Measurements from ENCODE around the gene ABLIM2.

The ABLIM2 gene

GRCh38 chr4:8060632-8061031 is 98.0 kb downstream of the ABLIM2 start:
- FAIRE-seq (no peak), DNase-seq (ENCODE audit: insufficient read length, low spot score) (no peak)
- TF ChIP-seq, protein P1, sequence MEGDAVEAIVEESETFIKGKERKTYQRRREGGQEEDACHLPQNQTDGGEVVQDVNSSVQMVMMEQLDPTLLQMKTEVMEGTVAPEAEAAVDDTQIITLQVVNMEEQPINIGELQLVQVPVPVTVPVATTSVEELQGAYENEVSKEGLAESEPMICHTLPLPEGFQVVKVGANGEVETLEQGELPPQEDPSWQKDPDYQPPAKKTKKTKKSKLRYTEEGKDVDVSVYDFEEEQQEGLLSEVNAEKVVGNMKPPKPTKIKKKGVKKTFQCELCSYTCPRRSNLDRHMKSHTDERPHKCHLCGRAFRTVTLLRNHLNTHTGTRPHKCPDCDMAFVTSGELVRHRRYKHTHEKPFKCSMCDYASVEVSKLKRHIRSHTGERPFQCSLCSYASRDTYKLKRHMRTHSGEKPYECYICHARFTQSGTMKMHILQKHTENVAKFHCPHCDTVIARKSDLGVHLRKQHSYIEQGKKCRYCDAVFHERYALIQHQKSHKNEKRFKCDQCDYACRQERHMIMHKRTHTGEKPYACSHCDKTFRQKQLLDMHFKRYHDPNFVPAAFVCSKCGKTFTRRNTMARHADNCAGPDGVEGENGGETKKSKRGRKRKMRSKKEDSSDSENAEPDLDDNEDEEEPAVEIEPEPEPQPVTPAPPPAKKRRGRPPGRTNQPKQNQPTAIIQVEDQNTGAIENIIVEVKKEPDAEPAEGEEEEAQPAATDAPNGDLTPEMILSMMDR (IDR thresholded peaks at IDR 0.05; ENCODE audit: insufficient read depth, missing control alignments) = no peak

- no peak for FAIRE-seq
- TF ChIP-seq, protein P1 (IDR thresholded peaks at IDR 0.05; ENCODE audit: insufficient read depth, missing control alignments) = no peak
Observed at GRCh38 chr4:8058031-8058479, 100.6 kb downstream of the ABLIM2 start.

DNA sequence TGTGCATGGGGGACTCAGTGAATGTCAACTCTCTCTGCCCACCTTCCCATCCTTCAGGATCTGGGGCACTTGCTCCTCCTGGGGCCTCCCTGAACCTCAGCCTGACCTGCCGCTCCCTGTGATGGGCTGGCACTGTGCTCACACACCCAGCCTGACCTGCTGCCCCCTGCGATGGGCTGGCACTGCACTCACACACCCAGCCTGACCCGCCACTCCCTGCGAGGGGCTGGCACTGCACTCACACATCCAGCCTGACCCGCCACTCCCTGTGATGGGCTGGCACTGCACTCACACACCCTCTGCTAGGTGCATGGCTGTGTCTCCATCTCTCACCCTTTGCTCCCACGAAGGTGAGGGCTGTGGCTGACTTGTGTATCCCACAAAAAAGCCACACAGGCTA is 103.4 kb downstream of the ABLIM2 start:
- no peak for DNase-seq (ENCODE audit: insufficient read length, low spot score)
- FAIRE-seq = no peak
- TF ChIP-seq, protein P1 (IDR thresholded peaks at IDR 0.05; ENCODE audit: insufficient read depth, missing control alignments) = no peak

More at GRCh38 chr4:8058031-8058479, 100.6 kb downstream of the ABLIM2 start:
- no peak for DNase-seq (ENCODE audit: insufficient read length, low spot score)

GRCh38 chr4:8053688-8054449 is 104.7 kb downstream of the ABLIM2 start:
- FAIRE-seq = no peak
- TF ChIP-seq, protein P1 (IDR thresholded peaks at IDR 0.05; ENCODE audit: insufficient read depth, missing control alignments) = no peak

GRCh38 chr4:8052160-8052691 is 106.4 kb downstream of the ABLIM2 start:
- no peak for FAIRE-seq
- TF ChIP-seq, protein P1 (IDR thresholded peaks at IDR 0.05; ENCODE audit: insufficient read depth, missing control alignments) = no peak
- DNase-seq (ENCODE audit: insufficient read length, low spot score) = no peak

More at GRCh38 chr4:8053688-8054449, 104.7 kb downstream of the ABLIM2 start:
- DNase-seq (ENCODE audit: insufficient read length, low spot score) = peak; percentile 65

DNA sequence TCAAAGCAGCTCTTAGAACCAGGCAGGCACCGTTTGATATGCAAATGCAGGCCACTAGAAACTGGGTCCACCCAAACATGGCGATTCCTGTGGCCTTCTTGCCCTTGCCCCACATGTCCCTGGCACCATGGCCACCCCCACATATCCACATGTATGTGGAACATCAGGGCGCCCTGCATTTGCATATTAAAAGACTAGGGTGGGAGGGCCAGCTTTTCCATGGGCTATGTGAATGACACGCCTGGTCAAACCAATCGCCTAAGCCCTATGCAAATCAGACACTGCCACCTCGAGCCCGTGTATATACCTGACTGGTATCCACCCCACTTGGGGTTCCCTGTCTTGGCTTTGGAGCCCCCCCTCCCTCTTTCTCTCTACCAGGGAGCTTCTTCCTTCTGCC is 107.0 kb downstream of the ABLIM2 start:
- TF ChIP-seq, protein P1 (IDR thresholded peaks at IDR 0.05; ENCODE audit: insufficient read depth, missing control alignments) = no peak
- DNase-seq (ENCODE audit: insufficient read length, low spot score) (no peak), FAIRE-seq (no peak)

Measured in D721Med (cell line).